DLD1 (cell line): ENCODE results near the gene CPLX3.

Experiments
- in situ Hi-C: cut with HindIII; loops from 2 replicates; pipeline ENCODE4 v1.10.0; 2017; ENCODE audit warnings: low sequenced_read_pairs

Gene CPLX3

DNA sequence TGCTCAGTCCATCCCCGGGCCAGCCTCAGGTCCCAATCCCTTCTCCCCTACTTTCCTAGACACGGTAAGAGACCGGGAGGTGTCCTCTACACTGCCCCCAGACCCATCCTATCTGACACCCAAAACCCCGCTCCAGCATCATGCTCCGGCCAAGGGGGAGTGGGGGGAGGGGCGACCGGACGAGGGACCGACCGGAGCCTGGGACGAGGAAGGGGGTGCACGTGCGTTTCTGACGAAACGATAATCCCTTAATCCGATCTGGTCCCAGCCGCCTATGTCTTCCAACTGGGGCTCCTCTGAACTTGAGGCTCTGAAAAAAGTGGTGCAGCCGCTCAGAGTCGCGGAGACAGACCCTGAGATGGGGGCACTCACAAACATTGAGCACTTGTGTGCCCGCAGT lies 494 bp downstream of the CPLX3 start:
- in situ Hi-C loops, result no loop called here

DNA sequence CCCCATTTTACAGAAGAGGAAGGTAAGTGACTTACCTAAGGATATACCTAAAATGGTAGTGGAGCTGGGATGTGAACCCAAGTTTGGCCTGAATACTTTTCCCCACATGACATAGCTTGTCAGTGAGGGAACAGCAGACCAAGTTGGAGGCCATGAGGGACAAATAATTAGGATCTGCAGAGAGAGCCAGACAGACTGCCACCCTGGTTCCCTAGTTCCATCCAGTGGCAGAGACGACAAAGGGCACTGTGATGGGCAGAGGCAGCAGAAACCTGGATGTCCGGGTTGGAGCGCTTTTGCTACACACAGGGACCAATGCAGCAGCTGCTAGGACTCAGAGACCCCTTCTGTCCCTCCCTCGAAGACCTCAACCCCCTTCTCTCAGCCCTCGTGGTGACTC lies 1.2 kb downstream of the CPLX3 start:
- in situ Hi-C loops, result no loop called here

DNA sequence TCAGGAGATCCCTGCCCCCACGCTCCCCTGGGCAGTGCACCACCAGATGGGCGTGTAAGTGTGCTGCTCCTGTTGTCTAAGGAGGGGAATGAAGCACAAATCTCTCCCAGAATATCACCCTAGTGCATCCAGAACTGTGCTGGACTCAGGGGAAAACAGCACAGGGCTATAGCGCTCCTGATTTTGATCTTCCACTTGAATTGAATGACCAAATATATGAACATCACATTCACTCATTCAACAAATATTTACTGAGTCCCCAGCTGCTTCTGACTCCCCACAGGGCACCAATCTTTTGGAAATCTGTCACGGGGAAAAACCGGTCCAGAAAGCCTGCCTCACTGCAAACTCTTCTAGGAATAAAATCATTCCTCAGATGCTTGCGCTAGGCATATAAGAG lies 2.4 kb downstream of the CPLX3 start:
- in situ Hi-C loops, result no loop called here

DNA sequence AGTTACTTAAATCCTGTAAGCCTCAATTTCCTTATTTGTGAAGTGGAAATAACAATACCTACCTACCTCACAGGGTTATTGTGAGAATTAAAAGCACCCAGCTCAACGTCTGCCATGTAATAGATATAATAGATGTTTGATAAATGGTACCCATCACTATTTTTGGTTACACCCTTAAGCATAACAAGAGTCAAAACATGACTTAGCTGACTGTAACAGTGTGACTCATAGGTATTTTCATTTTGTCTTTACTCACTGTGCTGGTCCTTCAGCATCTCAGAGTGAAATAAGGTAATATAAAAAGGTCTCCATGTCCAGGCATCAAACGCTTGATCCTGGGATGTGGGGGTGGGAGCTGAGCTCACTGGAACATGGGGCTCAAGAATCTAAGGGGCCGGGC lies 3.1 kb downstream of the CPLX3 start:
- in situ Hi-C loops, result no loop called here

DNA sequence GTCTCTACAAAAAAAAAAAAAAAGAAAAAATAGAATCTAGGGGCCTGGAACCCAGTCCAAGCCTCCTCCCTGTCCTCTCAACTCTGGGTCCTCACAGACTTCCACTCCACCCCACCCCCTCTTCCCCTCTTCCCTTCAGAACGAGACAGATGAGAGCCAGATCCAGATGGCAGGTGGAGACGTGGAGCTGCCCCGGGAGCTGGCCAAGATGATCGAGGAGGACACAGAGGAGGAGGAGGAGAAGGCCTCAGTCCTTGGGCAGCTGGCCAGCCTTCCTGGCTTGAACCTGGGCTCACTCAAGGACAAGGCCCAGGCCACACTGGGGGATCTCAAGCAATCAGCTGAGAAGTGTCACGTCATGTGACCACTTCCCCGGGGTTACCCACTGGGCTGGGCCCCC lies 3.6 kb downstream of the CPLX3 start:
- in situ Hi-C loops, result no loop called here

DNA sequence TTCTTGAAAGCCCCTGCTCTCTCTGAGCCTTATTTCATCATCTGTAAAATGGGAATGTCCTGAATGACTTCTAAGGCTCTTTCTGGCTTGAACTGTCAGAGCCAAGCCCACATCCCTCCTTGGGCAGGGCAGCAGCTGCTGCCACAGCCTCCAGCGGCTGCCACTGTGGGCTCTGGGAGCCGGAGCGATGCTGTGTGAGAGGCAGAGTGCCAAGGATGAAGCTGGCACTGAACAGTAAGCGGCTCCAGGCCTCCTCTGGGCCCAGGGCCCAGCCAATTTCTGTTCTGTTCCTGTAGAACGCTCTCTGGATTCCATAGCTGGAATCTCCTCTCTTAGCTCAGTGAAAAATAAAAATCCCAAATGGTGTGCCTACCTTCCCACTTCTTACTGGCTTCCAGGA lies 4.4 kb downstream of the CPLX3 start:
- in situ Hi-C loops, result no loop called here

DNA sequence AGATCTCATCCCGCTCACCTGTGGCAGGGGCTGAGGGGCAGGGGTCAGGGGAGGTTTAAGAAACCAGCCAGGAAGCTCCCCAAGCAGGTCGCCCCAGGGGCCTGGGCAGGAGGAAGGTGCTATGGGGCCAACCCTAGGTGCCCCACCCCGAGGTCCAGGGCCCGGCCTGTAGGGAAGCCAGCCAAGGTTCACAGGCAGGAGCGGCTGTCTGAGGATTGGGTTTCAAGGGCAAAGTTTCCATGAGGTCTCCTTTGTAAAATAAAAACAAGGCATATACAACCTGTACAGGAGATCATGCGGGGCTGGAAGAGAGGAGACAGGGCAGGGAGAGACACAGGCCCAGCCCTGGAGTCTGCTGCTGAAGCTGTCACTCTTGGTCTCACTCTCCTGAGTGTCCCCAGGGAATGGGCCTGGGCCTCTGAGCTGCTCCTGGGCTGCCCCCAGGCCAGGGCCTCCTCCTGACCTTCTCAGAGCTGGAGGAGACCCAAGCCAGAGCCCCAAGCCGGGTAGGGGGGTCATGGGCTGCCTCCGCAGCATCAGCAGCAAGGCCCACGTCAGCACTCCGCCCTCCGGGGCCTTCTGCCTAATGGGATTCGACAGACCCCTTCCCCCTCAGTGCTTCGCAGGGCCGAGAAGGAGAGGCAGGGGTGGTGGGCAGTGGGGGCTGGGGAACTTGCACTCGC lies 5.5 kb downstream of the CPLX3 start:
- in situ Hi-C loops, result no loop called here

DNA sequence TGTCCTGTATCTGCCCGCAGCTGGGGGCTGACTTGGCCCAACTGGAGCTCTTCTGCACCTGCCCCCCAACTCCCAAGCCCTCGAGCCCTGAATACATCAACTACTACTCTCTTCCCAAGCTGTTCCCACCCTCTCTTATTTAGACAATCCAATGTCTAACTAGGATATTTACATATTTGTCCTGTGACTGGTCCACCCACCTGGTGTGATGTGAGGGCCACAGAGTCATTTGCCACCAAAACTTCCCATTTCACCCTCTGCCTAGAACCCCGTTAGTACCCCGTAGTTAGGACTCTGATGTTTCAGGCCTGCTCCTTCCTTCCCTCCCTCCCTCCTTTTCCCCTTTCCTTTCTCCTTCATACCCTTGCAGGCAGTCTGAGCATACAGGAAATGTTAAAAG lies 6.4 kb downstream of the CPLX3 start:
- in situ Hi-C loops, result no loop called here

DNA sequence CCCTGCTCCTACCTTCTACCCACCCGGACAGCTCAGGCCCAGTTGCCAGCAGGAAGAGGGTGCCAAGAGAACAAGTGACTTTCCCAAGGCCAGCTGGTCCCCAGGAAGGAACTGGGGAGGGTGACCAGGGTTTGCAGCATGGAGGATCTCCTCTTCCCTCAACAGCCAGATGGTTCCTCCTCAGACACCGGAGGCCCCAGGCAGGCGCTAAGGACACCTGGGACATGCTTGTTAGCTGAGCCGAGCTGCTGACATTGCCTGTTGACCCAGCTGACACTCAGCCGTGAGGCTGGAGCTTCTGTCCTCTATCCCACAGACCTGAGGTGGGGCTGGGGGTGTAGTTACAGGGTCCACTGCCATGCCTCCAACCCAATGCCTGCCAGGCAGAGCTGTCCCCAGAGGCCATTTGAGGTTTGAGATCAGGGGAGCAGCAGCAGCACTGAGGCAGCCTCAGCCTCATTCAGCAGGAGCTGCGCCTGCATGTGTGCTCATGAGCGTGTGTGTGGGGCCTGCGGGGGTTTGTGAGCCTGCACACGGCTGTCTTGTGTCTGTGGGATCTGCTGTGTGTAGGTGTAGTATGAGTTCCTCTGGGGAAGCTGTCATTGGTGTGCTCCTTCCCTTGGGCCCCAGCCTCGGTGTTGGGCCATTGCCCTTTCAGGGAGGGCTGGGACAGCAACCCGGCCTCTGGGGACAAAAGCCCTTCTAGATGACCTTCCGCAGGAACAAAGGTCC lies 7.1 kb downstream of the CPLX3 start:
- in situ Hi-C loops, result no loop called here

DNA sequence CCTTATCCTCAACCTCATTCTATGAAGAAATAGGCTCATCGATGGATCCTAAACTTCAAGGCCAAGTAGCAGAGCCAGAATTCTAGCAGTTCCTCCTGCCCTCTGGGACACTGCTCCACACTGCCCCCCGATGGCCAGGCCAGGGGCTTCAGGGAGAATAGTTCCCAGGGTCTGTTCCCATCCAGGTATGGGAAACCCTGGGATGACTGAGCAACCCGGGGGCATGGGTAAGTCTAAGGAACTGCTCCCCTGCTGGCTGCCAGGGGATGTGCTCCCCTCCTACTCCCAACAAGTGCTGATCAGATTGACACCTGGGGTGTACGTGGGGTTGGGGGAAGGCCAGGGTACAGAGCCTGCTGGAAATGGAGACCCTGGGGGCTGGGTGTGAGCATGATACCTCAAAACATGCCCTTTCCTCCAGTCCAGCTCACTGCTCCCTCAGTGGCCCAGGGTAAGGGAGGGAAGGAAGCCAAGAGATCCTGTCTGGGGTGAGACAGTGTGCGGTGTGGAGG lies 8.9 kb downstream of the CPLX3 start:
- in situ Hi-C loops, result no loop called here

DNA sequence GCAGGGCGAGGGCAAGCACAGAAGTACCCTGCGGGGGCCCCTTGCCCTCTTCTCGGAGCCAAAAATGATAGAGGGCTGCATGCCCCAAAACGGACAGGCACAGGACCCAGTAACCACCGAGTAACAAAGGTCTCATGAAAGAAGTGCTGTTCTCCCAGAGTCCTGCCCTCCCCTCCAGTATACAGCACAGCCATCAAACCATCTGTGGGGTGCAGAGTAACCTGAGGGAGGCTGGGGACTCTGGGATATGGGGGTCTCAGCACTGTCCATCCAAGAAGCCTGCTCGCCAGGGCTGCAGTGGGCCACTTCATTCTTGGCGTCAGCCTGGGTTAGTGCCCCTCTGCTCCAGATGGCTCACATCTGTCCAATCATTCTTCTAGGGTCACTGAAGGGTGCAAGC lies 10.4 kb downstream of the CPLX3 start:
- in situ Hi-C loops, result no loop called here

DNA sequence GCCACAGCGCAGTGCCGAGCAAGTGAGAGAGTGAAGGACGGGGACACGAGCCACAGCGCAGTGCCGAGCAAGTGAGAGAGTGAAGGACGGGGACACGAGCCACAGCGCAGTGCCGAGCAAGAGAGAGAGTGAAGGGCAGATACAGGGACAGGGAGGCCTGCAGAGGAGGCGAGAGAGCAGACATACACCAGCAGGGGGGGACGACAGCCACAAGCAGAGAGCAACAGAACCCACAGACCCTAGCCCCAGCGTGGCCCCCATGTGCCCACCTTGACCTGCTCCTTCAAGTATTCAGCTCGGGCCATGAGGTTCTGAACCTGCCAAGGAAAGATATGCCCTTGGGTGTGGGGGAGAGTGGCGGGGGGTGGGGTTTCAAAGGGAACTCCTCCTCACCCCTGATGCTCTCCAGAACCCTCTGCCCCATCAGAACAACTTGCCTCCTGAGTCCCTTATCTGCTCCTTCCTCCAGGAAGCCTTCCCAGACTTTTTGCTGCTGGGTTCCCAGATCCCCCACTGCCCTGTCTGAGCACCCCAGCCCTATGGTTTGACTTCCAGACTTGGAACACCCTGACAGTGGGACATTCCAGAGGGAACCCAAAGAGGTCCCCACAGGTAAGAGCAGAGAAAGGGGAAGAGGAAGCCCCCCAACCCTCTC lies 11.2 kb downstream of the CPLX3 start:
- in situ Hi-C loops, result no loop called here

DNA sequence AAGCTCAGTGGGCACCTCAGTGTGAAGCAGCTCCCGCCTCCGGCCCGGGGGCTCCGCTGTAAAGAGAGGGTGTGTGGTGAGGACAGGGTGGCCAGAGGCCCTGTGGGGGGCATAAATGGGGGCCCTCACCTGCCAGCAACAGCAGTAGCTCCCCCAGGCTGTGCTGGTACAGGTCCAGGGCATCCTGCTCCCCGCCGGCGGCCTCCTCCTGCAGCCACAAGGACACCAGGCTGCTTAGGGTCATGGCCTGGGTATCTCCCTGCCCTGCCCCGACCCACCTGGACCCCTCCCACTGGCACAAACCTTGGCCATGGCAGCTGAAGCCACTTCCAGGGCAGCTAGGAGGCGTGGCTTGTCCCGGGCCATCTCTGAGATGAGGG lies 11.7 kb downstream of the CPLX3 start:
- in situ Hi-C loops, result no loop called here

DNA sequence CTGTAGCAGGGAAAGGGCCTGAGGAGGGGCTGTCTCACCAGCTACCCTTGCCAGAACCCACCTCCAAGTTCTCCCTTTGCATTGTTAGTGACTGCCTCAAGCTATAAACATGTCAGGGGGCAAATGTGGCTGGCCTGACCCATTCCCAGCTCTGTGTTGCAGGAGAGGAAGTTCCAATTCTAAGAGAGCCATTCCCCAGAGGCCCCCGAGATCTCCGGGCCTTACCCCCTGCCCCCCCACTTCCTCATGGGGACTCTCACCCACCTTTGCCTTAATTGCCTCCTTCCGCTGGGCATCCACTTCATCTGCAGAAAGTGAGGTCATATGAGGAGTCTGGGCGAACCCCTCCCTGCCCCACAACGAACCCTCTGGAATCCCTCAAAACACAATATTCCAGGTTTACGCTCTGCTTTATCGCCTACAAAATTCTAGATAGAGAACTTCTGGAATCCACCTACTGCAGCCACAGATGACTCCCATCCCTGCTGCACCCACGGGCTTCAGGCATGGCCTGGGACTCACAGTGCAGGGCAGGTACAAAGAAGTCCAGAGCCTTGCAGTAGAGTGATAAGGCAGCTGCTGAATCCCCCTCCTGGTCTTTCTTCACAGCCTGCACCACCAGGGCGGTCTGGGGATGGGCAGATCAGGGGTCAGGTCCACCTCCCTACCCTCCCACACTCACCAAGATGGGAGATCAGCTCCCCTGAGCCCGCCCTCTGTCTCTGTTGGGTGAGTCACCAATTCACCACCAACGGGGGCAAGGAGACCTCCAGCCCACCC lies 12.5 kb downstream of the CPLX3 start:
- in situ Hi-C loops, result no loop called here

DNA sequence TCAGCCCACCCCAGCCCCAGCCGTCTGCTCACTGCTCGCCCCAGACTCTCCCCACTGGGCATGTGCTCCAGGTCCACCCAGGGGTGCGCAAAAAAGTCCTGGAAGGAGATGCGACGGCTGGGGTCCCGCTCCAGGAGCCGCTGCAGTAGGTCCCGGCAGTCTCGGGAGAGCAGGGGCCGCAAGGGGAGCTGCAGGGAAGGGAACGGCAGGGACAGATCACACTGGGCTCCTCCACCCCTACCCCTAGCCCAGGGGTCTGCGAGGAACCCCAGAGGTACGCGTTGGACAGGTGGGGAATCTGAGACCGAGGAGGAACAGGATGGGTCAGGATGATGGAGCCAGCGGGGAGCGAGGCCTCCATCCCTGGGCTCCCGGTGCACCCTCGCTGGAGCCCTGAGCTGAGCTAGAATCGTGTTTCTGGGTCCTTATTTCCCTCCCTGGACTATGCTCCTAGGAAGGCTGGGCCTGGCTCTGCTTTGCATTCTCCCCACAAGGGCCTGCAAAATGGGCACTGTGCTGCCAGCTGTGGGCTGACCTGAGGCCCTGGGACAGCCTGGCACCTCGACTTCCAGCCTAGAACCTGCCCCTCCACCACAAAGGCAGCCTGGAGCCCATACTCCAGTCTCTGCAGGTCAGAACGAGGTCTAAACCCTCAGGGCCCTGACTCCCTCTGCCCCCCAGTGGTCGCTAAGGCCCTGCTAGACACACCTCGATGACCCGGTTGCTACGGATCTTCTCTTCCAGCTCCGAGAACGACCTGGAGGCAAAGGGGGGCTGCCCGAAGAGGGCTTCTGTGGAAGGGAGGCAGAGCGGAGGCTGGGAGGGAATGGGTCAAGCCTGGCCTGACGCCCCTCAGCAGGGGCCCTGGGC lies 13.3 kb downstream of the CPLX3 start:
- in situ Hi-C loops, result no loop called here

DNA sequence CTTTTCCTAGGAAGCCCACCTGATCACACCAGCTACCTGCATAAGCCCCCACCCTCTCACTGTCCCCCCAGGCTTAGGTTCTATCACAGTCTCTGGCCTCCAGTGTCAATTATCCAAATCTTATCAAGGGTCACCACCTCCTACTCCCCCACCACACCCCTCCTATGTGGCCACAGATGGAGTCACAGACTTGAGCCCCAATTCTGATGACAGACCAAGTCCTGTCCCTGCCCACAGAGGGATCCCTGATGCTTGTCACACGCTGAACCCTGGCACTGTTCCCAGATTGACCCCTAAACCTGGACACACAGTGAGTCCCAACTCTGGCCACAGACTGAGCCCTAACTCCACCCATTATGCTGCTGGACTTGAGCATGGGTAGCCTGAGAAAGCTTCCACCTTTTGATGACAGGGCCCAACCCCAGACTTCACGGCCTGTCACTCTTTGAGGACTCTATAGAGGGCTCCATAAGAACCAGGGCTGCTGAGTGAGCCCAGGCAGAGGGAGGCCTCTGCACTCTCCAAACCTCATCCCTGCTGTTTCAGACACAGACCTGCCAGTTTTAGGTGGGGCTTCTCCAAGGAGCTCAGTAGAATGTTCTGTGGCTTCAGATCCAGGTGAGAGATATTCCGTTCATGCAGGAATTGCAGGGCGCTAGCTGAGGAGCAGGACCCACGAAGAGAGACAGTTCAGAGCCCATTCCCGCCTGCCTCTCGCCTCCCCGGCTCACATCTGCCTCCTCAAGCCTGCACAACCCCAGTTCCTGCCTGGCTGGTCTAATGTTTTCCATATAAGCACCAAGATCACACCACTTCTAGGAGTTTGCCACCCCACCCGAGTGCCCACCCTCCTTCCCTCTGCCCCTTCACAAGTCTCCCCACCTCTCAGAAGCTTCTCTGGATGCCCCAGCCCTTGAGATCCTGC lies 14.7 kb downstream of the CPLX3 start:
- in situ Hi-C loops, result no loop called here

DNA sequence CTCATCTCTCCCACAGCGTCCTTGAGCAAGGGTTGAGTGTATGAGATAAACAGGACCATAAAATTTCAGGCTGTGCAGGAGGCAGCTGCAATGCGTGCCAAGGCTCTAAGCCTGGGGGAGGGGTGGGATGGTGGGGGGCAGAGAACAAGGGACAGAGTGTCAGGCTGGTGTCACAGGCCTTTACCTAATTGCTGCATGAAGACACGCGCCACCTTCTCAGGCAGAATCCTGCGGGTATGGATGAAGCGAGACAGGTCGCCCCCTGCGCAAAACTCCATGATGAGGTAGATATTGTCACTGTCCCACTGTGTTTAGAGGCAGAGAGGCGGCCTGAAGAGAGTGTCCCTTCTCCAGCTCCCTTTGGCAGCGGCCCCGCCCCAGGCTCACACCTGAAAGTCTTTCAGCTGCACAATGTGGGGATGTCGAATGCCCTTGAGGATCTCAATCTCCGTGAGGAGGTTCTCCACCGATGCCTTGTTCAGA lies 15.5 kb downstream of the CPLX3 start:
- in situ Hi-C loops, result no loop called here

DNA sequence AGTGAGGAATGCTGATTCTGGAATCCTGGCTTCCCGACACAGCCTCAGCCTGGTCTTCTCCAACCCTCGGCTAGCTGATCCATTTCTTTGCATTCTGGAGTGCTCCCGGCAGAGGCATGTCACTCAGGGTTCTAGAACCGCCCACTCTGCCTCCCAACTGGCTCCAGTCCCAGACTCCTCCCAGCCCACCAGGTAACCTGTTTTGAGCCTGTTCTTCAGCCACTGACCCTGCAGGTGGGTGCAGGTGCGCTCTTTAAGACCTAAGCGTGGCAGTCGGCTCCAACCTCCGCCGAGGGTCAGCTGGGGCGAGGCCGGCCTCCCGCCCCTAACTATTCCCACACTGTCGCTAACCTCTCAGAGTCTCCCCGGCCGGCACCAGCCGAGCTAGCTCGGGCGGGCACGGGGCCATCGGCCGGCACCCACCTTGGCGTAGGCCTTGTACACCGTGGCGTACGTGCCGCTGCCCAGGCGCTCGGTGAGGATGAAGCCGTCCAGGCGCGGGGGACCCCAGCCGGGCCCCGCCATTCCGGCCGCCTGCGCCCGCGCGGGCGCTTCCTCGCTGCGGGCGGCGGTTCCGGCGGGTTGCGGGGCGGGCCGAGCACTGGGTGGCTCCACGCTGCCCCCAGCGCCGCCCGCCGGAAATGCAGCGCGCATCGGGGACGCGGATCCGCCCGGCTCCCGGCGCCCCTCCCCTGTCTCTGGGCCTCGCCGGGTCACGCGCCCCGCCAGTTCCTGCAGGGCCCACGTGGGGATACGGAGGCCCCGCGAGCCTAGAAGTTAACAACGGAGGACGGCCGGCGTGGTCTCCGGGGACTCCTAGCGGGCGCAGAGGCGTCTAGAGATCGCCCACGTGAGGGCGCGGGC lies 16.4 kb downstream of the CPLX3 start, which contains the start of gene ULK3:
TSS of gene ULK3 (minus strand) at position 576 of the 864 bp plus-strand sequence. CDS start at position 525, 51 bp downstream.
- in situ Hi-C loops, result no loop called here
